GM21576 (cell line): ENCODE measurements around the gene SLC26A11.

Experiments
- ATAC-seq: cut with Tn5 transposase; IDR thresholded peaks from one replicate; pipeline ENCODE4 v1.9.1; 2021; ENCODE audit warnings: mild to moderate bottlenecking, moderate library complexity; ENCODE audit not compliant: unreplicated experiment

Gene SLC26A11

GRCh38 chr17:80220054-80220735, at the start of gene SLC26A11, which contains the start of gene SGSH:
Gene SLC26A11, plus strand, starts transcription at chr17:80220427. Its CDS starts 1,134 bp downstream, at chr17:80221561.
Gene SGSH, minus strand, starts transcription at chr17:80220333. Its CDS starts 20 bp downstream, at chr17:80220313.
- ATAC-seq, result peak; percentile 33

DNA sequence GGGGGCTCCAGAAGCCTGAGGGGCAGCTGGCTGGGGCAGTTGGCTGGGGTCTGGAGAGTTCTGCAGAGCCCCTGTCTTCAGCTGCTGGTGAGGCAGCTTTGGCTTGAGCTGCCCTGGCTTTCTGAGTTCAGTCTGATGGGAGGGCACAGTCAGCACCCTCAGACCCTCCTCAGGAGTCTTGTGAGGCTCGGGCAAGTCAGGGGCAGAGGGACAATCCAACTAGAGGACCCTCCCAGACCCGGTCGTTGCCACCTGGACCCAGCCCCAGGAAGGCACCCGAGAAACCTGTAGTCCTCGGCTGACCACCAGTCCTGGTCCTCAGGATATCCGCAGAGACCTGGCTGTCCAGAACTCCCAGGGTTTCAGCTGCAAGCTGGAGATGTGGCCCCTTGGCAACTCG, 48.5 kb upstream of the SLC26A11 start:
- ATAC-seq, result no peak

DNA sequence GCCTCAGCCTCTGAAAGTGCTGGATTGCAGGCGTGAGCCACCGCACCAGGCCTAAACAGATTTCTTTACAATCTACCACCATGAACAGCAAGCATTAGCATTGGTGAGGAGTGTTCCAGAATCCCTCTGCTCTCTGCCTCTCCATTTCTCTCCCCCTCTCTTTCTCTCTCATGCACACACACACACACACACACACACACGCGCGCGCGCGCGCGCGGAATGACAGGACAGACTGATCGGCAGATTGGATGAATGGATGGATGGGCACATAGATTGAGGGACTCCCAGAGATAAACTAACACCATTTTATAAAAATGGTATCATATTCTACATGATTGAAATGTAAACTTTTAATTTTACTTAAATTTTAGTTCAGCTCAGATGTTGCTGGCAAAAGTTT, 47.1 kb upstream of the SLC26A11 start:
- ATAC-seq, result no peak

DNA sequence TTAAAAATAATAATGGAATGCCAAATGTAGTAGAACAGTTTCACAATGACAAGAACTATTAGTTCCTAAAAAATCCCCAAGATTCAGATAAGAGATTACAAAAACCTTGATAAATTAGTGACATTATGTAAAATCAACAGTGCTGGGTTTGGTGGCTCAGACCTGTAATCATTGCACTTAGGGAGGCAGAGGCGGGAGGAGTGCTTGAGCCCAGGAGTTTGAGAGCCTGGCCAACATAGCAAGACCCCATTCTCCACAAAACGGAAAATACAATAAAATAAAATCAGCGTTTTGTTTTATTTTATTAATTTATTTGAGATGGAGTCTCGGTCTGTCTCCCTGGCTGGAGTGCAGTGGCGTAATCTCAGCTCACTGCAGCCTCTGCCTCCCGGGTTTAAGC, 46.3 kb upstream of the SLC26A11 start:
- no peak for ATAC-seq

DNA sequence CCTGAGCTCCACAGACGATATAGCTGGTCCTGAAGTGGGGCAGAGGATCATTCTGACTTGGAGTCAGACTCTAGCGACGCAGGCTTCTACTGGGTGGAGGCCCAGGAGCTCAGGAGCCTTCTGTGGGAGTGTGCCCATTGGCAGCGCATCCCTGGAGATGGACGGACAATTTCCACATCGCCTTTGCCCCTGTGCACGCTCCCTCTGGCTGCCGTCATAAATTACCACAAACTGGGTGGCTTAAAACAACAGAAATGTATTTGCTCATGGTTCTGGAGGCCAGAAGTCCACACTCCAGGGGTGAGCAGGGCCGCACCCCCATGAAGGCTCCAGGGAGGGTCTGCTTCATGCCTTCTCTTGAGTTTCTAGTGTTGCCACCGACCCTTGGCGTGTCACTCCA, 43.5 kb upstream of the SLC26A11 start:
- no peak for ATAC-seq

DNA sequence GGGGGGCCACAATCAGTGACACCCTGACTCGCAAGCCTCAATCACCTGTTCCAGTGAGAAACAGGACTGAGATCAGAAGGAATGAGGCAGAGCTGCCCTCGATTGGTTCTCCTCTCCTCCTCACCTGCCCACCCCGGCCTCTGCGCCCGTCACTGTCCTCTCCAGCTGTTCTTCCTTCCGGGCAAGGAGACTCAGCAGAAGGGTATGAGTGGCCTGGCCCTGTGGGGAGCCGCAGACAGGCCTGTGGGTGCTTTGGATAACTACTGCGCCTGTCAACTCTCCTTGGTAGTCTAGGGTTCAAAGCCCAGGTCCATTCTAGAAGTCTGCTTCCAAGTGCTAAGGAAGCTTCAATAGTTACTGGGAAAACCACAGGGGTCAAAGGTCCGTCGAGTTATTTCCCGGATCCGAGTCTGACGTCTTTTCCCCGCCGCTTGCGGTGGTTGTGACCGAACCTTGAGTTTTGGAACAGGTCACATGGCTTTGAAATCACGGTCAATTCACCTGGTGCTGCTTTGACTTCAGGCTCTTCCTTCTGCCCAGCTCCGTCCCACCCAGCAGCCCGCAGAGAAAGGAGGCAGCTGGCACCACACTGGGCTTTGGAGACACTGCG, 42.1 kb upstream of the SLC26A11 start:
- ATAC-seq, result no peak

DNA sequence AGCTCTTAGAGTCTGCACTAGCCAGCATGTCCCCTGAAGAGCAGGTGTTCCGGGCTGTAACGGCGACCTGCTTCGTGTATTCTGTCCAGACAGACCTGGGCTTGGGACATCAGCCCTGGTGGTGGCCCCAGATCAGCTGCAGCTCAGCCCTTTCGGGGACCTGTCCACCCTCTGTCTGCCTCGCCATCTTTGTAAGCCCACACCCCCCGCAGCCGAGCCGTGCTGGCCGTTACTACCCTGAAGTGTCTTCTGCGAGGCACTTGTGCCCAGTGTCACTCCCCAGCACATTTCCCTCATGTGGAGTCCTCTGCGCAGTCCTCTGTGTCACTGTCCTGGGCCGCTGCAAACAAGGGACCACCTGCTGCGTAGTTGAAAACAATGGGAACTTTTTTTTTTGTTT, 40.0 kb upstream of the SLC26A11 start:
- ATAC-seq, result no peak

DNA sequence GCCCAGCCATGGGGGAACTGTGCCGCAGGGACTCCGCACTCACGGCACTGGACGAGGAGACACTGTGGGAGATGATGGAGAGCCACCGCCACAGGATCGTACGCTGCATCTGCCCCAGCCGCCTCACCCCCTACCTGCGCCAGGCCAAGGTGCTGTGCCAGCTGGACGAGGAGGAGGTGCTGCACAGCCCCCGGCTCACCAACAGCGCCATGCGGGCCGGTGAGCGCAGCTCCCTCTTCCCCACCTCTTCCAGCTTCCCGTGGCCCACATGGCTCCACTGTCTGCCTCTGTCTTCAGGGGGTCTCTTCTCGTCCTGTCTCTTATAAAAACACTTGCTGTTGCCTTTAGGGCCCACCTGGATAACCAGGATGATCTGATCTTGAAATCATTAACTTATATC, 38.8 kb upstream of the SLC26A11 start:
- ATAC-seq, result no peak

- ATAC-seq, result no peak
Measured at GRCh38 chr17:80182118-80182844, 37.9 kb upstream of the SLC26A11 start.

GRCh38 chr17:80182845-80183223, 37.4 kb upstream of the SLC26A11 start:
- no peak for ATAC-seq

DNA sequence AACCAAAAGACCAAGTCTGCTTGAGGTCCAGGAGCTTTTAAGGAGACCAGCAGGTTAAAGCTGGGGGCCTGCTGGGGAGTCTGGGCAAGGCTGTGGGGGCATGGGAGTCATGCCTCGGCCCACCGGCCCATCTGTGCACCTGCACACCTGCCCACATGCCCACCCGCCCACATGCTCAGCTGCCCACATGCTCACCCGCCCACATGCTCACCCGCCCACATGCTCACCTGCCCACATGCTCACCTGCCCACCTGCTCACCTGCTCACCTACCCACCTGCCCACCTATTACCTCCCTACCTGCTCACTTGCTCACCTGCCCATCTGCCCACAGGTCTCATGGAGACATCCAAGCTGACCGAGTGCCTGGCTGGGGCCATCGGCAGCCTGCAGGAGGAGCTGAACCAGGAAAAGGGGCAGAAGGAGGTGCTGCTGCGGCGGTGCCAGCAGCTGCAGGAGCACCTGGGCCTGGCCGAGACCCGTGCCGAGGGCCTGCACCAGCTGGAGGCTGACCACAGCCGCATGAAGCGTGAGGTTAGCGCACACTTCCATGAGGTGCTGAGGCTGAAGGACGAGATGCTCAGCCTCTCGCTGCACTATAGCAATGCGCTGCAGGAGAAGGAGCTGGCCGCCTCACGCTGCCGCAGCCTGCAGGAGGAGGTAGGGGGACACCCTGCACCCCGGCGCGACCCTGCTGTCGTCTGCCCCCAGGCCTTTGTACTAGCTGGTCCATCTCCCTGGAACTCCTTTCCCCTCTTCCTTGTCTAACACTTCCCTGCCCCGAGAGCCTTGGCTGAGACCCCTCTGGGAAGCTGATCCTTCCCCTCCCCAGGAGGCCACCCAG, 36.4 kb upstream of the SLC26A11 start:
- no peak for ATAC-seq

GRCh38 chr17:80184423-80184714, 35.9 kb upstream of the SLC26A11 start:
- no peak for ATAC-seq

- ATAC-seq, result no peak
Measured at GRCh38 chr17:80185968-80186367, 34.3 kb upstream of the SLC26A11 start.

GRCh38 chr17:80187090-80187489, 33.1 kb upstream of the SLC26A11 start:
- no peak for ATAC-seq

GRCh38 chr17:80187515-80187941, 32.7 kb upstream of the SLC26A11 start:
- ATAC-seq, result no peak

DNA sequence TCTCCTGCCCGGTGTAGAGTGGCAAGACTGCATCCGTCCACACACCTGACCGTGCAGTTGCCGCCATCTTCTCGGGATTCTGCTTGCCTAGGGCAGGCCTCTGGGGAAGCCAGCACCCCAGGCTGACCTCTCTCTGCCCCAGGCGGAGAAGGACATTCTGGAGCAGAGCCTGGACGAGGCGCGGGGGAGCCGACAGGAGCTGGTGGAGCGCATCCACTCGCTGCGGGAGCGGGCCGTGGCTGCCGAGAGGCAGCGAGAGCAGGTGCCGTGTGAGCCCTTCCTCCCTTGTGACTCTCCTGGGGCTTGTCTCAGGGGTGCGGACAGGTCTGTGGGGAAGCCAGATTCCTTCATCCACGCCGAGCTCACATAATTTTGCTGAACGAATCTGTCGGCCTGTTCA, 30.6 kb upstream of the SLC26A11 start:
- ATAC-seq, result no peak

DNA sequence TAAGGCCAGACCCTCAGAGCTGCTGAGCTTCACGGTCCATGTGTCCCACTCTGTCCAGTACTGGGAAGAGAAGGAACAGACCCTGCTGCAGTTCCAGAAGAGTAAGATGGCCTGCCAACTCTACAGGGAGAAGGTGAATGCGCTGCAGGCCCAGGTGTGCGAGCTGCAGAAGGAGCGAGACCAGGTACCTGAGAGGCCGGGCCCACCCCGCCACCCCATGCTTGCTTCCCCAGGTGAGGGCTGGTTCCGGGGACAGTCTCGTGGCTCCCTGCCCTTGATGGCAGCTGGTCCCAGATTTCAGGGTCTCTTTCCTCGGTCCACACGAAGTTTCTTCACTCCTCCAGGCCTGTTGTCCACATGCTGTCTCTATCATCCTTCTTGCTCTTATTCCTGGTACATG, 29.5 kb upstream of the SLC26A11 start:
- no peak for ATAC-seq

DNA sequence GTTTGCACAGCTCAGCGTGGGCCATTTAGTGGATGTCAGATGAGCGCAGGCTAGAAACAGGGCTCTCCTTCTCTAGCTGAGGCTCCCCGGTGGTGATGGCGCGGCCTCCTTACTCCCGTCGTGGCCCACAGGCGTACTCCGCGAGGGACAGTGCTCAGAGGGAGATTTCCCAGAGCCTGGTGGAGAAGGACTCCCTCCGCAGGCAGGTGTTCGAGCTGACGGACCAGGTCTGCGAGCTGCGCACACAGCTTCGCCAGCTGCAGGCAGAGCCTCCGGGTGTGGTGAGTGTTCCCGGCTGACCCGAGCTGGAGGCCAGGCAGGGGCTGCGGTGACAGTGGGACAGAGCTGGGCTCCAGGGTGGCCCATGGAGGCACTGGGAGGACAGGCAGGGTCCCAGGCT, 29.0 kb upstream of the SLC26A11 start:
- no peak for ATAC-seq

DNA sequence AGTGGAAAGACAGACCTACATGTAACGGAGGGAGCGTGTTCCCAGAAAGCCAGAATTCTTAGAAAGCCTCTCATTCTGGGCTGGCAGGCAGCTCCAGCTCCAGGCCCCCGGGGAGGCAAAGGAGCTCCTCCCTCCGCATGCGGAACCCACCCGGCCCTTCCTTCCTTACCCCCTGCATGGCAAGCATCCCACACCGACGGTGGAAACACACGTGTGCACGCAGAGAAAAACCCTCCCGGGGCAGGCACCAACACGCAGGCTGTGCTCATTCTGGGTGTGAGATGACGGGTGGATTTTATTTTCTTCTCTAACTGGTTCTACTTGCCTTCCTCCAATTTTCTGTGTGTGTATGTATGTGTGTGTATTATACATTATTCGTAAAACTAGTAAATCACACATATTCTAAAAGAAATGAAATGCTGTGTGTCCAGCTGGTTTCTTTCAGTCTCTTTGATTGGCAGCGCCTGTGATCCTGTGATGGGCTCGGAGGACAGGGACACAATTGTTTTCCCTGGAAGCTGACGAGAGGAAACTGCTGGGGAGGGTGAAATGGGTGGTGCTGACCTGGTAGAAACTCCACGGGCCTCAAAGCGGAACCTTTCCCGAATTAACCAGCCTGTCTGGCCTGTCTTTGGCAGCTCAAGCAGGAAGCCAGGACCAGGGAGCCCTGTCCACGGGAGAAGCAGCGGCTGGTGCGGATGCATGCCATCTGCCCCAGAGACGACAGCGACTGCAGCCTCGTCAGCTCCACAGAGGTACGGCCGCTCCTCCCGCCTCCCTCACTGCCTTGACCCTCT, 28.2 kb upstream of the SLC26A11 start:
- no peak for ATAC-seq

- no peak for ATAC-seq
Measured at GRCh38 chr17:80195141-80195540, 25.1 kb upstream of the SLC26A11 start.
